HG02938 (cell line): ENCODE measurements around the gene DBNL.

ENCODE experiments used
- ATAC-seq: cut with Tn5 transposase; IDR thresholded peaks from one replicate; pipeline ENCODE4 v1.9.1; 2021; ENCODE audit warnings: mild to moderate bottlenecking, moderate library complexity; ENCODE audit not compliant: unreplicated experiment

Gene DBNL

DNA sequence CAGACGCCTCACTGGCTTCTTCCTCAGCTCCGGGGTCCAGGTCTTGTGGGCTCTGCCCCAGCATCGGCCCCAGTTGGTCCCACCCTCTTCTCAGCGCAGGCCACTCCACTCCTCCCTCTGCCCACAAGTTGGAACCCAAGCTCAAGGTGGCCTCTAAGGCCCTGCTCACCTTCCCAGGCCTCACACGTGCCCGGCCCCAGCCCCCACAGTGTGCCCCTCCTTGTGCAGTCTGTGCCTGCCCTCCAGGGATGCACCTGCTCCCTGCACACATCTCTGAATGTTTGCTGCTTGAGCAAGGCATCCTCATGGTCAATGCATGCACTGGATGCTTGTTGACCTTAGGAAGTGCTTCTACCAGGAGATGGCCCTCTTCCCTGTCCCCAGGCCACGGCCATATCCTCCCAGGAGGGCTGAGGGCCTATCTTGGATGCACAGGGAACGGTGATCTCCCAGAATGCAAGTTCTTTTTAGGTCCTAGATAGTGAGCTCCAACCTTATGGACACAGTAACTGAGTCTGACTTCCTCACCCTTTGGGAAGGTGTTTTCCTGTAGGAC lies 51.9 kb downstream of the DBNL start:
- no peak for ATAC-seq

DNA sequence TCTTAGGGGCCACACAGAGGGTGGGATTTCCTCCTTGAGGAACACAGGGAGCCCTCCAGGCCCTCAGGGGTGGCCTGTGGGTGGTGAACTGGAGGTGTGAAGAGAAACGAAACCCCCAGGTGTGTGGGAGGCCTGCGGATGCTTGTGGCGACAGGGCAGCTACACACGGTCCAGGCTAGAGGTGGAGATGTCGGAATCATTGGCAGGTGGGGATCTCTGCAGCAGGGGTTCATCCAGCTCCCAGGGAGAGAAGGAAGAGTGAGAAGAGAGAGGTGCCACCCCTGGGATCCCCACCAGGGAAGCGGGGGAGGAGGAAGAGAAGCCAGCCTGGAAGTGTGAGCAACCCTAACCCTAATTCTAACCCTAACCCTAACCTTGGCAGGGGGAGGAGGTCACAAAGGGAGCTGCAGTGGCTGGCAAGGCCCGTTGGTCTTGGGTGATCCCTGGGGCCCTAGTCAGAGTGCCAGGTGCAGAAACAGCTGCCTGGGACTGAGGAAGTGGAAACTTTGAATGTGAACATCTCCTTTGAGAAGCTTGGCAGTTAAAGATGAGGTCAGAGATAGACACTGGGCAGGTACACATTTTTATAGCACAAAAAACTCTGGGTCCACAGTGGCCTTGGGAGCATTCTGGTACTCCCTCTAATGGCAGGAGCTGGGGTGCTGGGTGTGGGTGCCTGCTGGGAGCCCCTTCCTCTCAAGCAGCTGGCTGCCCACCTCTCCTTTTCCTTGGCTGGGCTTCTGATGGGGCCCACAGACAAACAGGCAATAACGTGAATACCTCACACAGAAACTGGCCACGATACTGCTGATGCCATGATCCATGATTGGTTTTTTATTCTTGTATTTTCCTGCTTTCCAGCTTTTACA lies 52.8 kb downstream of the DBNL start:
- peak; percentile 52 for ATAC-seq

DNA sequence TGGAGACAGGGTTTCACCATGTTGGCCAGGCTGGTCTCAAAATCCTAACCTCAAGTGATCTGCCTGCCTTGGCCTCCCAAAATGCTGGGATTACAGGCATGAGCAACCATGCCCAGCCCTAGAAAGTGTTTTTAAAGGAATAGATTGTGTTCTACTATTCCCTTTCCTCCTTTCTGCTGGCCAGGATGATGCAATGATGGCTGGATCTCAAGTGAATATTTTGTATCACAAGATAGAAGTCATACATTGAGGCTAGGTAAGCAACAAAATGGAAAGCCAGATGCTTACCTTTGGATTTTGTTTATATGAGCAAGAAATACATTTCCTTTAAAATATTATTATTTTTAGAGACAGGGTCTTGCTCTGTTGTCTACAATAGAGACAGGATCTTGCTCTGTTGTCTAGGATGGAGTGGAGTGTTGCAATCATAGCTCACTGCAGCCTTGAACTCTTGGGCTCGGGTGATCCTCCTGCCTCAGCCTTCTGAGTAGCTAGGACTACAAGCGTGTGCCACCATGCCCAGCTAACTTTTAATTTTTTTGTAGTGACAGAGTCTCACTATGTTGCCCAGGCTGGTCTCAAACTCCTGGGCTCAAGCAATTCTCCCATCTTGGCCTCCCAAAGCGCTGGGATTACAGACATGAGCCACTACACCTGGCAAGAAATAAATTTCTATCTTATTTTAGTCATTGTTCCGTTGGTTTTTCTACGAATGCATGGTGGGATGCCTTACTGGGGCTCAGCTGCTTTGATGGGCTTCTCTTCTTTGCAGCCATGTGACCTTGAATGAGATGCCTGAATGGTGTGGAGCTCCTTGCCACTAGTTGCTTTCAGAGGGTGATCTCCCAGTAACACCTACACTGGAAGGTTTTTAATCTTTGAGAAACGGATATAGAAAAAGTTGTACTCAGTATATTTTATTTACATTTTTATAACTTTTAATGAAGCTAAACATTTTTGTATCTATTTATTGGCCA lies 53.9 kb downstream of the DBNL start:
- no peak for ATAC-seq

DNA sequence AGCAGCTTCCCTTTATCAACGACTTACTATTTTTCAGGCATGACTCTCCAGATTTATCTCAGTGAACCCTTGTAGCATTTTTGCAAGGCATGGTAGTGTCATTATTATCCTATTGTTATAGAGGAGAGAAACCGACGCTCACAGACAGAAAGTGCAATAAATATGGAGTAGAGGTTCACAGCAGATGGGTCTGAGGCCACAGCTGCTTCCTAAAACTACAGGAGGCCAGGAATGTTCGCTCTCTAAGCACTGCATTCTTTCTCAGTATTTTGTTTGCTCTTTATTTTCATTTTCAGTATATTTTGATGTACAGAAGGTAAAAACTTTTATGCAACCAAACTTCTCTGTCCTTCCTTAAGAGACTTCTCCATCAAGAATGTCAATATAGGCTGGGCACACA lies 55.2 kb downstream of the DBNL start:
- ATAC-seq: no peak

DNA sequence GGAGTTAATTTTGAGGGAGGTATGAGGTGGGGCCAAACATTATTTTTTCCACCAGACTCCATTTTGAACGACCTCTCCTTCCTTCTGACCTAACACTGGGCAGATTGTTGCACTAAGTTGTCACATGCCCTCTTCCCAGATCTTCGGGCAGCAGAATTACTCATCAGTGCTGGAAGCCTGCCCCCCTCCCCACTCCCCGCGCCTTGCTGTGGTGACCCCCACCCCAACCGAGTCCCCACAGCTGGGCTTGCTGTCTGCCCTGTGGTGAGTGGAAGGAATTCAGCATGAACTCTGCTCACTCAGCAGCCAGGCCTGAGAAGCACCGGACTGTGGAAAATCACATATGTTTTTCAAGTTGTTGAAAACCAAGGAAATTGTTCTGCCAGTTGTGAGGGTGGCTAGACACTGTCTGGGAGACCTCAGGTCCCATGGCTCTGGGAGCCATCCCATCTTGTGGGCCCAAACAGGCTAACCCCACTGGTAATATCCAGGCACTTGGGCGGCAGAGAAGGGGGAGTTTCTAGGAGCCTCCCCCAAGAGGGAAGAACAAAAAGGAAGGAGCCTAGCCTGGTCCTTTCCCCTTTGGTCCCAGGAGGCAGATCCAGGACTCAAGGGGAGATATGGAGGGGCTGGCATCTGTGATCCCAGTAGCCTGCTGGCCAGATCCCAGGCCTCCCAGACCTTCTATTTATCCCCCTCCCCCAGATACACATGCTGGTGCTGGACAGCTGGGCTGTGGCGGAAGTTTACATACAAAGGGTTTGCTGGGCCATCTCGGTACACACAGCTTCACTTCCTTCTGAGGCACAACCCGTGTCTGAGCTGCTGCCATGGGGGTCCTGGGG lies 56.2 kb downstream of the DBNL start:
- ATAC-seq: no peak

DNA sequence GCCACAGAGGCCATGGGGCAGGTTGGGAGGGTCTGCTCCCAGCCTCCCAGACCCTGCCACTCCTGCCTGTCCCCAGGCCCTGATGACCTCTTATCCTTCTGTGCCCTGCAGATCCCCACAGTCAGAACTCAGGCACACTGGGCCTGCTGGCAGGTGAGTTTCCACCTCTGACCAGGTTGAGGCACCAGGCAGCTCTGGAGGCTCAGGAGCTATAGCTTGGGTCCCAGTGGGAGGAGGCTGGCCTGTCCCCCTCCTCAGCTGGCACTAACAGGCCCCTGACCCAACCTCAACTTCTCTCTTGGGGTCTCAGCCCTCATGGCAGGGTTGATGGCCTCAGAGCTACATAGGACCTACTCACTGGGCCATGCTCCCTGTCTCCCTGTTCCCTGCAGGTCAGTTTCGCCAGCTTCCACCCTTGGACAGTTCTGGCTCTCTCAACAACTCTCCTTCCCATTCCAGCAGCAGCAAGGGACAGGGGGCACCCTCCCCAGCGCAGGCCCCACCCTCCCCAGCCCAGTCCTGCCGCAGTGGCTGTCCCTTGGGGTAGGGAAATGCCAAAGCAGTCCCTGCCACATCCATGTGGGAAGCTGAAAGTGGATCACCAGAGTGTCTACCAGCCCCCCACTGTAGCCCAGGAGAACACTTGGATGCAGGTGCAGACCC lies 56.9 kb downstream of the DBNL start:
- ATAC-seq: no peak

DNA sequence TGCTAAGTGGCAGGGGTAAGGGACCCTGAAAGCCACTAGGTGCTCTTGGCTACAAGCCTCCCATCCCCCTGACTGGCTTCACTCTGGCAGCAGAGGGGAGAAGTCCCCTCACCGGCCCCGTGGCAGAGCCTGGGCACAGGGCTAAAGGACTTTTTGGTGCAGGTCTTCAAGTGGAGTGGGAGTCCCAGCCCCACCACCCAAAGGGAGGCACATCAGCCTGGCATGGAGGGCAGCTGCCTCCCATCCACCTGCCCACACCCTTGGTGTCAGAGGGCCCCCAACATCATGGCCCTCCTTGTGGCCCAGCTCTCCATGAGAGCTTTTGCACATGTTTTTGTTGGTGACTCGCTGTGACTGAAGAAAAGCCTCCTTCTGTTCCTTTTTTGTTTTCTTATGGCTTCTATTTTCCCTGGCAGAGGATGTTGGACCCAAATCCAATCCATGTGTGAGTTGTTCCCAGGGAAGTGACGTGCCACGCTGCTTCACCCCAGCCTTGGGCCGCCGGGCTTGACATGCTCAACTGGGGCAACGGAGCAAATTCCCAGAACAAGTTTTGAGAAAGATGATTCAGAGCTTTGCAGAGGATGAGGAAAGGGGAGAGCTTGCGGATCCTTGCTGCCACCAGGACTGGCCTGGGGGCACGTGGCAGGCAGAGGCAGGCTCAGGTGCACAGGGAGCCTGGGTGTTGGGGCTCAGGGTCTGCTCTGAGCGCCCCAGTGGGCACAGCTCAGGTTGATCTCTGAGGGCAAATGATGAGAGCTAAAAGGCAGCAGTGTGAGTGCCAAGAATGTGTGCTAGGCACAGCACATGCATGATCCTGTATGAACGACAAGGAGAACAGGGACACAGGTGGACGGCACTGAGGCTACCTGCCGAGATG lies 57.7 kb downstream of the DBNL start:
- ATAC-seq: no peak

DNA sequence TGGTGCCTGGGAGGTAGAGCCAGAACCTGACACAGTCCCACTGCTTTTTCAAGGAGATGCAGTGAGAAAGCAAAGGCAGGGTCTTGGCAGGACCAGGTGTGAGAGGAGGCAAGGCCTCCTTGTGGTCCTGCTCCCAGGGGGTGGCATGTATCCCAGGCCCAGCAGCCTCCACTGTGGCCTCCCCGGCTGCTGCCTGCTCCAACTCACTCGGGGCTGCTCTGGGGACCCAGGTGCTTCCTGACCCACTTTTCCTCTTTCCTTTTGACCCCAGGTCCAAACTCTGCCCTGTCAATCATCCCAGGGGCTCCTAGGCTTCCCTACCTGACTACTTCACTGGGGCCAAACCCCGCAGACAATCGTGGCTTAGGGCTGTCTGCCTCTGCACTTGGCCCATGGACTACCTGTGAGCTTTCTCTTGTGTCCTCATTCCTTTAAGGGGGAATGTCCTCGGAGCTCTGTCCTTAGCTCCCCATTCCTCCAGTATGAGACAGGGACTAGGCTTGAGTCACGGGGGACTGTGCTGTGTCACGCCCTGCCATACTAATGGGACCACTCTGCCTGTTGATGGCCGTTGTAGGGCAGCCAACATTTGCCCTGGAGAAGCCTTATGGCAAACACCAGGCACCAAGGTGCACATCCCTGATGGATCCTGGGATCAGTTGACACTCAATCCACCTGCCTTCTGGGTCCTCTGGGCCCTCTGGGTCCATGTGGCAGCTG lies 58.5 kb downstream of the DBNL start:
- ATAC-seq: no peak

DNA sequence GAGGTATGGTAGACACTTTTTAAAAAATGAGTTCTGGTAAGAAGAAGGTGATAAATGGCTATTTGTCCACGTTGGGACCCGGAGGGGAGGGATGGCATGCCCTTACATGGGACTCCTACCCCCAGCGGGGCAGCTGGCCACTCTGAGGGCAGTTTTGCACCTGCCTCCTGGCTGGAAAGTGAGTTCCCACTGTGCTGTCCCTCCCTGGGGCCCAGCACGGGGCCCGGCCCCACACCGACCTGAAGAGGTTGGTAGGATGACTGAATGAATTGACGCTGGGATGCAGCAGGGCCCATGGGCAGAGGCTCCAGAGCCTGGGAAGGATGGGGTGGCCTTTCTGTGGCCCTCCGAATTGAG lies 59.0 kb downstream of the DBNL start:
- no peak for ATAC-seq

DNA sequence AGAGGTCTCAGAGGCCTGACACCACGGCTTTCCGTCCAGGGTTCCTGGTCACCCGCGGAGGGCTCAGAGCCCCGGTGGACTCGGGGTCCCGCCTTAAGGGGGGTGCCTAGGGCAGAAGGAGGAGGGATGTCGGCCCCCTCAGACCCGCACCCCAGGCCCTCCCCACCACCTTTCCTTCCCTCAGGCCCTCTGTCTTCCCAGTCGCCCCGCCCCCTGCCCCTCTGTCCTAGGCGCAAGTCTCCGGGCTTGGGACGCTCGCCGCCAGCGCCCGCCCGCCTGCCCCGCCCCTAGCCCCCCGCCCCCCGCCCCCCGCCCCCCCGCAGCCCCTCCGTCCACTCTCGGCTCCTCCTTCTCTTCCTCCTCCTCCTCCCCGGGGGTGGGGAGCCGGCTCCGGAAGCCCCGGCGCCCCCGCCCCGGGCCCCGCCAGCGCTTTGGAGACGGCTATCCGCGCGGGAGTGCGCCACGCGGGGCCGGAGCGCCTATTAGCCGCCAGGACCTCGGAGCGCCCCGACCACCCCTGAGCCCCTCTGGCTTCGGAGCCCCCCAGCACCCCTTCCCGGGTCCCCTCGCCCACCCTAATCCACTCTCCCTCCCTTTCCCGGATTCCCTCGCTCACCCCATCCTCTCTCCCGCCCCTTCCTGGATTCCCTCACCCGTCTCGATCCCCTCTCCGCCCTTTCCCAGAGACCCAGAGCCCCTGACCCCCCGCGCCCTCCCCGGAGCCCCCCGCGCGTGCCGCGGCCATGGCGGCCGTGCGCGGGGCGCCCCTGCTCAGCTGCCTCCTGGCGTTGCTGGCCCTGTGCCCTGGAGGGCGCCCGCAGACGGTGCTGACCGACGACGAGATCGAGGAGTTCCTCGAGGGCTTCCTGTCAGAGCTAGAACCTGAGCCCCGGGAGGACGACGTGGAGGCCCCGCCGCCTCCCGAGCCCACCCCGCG lies 59.7 kb downstream of the DBNL start, which contains the start of gene AEBP1:
Gene AEBP1 (plus strand): TSS at position 423 of the 937 bp plus-strand sequence. CDS start 321 bp downstream, at position 744.
- no peak for ATAC-seq

DNA sequence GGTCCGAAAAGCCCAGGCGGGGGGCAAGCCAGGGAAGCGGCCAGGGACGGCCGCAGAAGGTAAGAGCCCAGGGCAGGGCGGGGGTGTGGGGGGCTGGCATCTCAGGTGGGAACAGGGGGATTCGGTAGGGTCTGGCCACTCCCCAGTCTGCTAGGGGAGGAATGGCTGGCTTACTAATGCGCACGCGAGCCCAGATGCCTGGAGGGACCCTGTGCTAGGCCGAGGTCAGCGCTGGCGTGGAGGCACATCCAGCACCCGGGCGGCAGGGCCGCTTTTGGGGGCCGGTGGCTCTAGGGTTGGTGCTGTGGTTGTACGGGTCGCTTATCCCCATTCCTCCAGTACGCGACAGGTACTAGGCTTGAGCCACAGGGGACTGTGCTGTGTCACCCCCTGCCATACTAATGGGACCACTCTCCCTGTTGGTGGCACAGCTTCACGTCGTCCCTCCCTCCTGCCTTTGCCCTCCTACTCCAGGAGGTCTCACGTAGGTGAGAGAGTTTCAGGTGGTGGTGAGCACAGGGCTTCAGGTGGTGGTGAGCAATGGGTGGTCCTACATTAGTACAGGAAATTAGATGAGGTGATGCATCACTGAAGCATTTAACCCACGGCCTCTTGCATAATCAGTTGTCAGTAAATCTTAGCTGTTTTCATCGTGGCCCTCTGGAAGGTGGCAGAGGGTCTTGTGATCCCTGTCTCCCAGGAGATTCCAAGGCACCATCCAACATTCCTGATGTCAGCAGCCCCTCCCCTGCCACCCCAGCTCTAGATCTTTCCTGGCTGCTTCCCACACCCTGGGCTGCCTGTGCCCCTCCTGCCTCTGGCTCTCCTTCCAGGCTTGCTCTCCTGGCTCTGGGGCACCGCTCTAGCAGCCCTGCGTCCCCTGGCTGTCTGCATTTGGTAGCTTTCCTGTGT lies 60.6 kb downstream of the DBNL start:
- ATAC-seq: no peak

DNA sequence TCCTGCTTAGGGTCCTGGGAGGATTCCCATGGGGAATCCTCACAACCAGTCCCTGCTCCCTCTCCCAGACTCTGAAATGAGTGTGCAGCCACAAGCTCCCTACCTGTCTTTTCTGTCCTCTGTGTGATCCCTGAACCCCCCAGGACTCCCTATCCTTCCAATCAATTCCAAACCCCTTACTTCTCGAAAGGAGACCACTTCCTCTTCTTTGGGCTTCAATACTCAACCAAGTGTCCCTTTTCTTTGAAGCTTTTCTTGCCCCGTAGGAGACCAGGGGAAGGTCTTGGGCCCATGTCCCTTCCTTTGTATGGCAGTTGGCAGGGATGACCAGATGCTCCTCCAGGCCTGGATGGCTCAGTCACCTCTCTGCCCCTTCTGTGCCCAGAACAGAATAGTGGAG lies 61.3 kb downstream of the DBNL start:
- no peak for ATAC-seq

DNA sequence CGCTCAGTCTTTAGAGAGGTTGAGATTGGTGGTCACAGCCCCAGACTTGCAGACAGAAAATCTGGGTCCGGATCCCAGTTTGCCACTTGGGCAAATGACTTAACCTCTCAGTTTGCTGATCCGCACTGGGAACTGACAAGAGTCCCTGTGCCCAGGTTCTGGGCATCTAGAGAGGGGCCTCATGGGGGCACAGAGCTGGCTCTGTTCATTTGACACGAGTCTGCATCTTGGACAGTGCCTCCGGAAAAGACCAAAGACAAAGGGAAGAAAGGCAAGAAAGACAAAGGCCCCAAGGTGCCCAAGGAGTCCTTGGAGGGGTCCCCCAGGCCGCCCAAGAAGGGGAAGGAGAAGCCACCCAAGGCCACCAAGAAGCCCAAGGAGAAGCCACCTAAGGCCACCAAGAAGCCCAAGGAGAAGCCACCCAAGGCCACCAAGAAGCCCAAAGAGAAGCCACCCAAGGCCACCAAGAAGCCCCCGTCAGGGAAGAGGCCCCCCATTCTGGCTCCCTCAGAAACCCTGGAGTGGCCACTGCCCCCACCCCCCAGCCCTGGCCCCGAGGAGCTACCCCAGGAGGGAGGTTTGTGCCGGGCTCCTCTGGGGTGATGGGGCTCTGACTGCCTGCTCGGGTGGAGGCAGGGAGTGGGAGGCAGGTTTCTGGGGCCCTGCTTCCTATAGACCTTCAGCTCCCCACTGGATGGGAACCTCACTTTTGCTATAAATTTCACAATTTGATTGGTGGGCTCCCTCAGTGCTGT lies 62.0 kb downstream of the DBNL start:
- no peak for ATAC-seq

DNA sequence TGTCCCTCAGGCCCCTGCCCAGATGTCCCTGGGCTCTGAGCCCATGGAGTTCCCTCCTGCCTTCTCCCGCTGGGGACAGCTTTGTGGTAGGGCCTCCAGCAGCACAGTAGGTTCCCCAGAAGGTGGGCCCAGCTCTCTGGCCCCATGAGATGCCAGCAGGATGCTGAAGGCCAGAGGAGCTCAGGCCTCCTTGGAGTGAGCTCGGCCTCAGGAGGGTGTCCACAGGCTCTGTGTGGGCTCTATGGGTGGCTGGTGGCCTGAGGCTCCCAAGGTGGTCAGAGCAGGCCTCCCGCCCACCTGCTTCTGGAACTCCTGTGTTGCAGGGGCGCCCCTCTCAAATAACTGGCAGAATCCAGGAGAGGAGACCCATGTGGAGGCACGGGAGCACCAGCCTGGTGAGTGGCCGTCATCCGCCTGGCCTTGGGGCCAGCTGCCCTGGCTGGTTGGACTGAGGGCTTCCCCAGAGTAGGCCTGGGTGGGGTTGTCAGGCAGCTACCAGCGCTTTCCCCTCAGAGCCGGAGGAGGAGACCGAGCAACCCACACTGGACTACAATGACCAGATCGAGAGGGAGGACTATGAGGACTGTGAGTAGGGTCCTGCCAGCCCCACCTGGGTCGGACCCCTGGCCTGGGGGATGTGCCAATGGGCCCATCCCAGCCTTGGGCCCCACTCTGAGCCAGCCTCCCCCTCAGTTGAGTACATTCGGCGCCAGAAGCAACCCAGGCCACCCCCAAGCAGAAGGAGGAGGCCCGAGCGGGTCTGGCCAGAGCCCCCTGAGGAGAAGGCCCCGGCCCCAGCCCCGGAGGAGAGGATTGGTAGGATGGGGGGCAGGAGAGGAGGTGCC lies 62.8 kb downstream of the DBNL start:
- ATAC-seq: no peak
